Measurements from ENCODE around the gene FOXA3.

DNA sequence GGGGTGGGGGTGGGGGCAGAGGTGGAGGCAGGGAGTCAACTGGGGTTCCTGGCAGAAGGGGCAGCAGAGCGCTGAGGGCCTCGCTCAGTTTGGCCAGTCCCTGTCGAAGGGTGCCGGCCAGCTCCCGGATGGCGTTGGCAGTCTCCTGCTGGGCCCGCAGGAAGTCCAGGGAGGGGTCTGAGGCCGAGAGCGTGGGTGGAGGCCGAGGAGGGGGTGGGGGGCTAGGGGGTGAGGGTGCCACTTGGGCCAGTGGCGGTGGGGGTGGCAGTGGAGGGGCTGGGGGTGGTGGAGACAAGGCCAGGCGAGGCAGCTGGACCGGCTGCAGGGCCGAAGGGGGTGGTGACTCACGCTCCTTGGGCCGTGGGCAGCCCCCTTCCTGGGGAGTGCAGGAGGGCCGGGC, 26.8 kb downstream of the FOXA3 start:
- TF ChIP-seq, protein P1, sequence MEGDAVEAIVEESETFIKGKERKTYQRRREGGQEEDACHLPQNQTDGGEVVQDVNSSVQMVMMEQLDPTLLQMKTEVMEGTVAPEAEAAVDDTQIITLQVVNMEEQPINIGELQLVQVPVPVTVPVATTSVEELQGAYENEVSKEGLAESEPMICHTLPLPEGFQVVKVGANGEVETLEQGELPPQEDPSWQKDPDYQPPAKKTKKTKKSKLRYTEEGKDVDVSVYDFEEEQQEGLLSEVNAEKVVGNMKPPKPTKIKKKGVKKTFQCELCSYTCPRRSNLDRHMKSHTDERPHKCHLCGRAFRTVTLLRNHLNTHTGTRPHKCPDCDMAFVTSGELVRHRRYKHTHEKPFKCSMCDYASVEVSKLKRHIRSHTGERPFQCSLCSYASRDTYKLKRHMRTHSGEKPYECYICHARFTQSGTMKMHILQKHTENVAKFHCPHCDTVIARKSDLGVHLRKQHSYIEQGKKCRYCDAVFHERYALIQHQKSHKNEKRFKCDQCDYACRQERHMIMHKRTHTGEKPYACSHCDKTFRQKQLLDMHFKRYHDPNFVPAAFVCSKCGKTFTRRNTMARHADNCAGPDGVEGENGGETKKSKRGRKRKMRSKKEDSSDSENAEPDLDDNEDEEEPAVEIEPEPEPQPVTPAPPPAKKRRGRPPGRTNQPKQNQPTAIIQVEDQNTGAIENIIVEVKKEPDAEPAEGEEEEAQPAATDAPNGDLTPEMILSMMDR (IDR thresholded peaks at IDR 0.05): no peak
- no peak for TF ChIP-seq POLR2A (IDR thresholded peaks at IDR 0.05)

Measured in testis (tissue), 2 donors.